Measurements from ENCODE around the gene DPP8.

DNA sequence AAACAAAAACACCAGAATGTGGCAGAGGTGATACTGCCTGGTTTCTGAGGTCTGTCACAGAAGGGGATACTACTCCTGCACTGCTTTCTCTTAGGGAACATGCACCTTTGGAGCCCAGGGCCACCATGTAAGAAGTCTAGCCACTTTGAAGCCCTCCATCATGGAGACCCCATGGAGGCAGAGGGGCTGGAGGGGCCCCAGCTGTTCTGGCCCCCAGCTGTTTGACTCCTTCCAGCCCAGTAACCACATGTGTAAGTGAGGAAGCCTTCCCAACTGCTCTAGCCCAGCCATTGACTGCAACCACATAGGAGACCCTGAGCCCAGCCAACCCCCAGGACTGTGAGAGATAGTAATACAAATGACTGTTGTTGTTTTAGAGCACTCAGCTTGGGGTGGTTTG is 85.8 kb downstream of the DPP8 start:
- no peak for TF ChIP-seq EZH2phosphoT487 (IDR thresholded peaks at IDR 0.05)
- TF ChIP-seq, protein P1, sequence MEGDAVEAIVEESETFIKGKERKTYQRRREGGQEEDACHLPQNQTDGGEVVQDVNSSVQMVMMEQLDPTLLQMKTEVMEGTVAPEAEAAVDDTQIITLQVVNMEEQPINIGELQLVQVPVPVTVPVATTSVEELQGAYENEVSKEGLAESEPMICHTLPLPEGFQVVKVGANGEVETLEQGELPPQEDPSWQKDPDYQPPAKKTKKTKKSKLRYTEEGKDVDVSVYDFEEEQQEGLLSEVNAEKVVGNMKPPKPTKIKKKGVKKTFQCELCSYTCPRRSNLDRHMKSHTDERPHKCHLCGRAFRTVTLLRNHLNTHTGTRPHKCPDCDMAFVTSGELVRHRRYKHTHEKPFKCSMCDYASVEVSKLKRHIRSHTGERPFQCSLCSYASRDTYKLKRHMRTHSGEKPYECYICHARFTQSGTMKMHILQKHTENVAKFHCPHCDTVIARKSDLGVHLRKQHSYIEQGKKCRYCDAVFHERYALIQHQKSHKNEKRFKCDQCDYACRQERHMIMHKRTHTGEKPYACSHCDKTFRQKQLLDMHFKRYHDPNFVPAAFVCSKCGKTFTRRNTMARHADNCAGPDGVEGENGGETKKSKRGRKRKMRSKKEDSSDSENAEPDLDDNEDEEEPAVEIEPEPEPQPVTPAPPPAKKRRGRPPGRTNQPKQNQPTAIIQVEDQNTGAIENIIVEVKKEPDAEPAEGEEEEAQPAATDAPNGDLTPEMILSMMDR (IDR thresholded peaks at IDR 0.05), result no peak

Data from neural progenitor cell (in vitro differentiated cells).